Measurements from ENCODE around the gene ATP9B. TPM values are rescaled to one million over a fixed set of nuclear protein-coding genes. Genes with fewer than 3 reads are reported as not detected.

ATP9B gene
- total and polyA plus RNA-seq, 4 donors = 7.1 to 31.4 (median 15.5) TPM

- no peak for DNase-seq (ENCODE audit: low spot score)
- peaks cover 0 to 6% (median 4%) of the 10 kb centered on the region in 4 donors for H3K36me3 ChIP-seq (ENCODE audit: control insufficient read depth in 4 of 4, insufficient read depth in 3 of 4, low read depth in 1 of 4, low read length in 3 of 4)
- H3K4me1 ChIP-seq (ENCODE audit: control insufficient read depth in 4 of 4, insufficient read depth in 4 of 4, low read length in 3 of 4) = peaks cover 0 to 9% (median 5%) of the 10 kb centered on the region in 4 donors
- TF ChIP-seq FOXA2 (IDR thresholded peaks at IDR 0.05) = no peak
- no peak for TF ChIP-seq SP1 (IDR thresholded peaks at IDR 0.05)
- no peak for TF ChIP-seq YY1 (IDR thresholded peaks at IDR 0.05)
- TF ChIP-seq EGR1 (IDR thresholded peaks at IDR 0.05; ENCODE audit: low read depth in 2 of 2) = no peak
- no peak for TF ChIP-seq ATF3 (IDR thresholded peaks at IDR 0.05)
- no peak for TF ChIP-seq MAX (IDR thresholded peaks at IDR 0.05)
- TF ChIP-seq NR2F2 (IDR thresholded peaks at IDR 0.05) = no peak
- TF ChIP-seq JUND (IDR thresholded peaks at IDR 0.05) = no peak
- no peak for TF ChIP-seq GABPA (IDR thresholded peaks at IDR 0.05 in 1 of 2, conservative IDR thresholded peaks at IDR 0.05 in 1 of 2)
- TF ChIP-seq FOXA1 (IDR thresholded peaks at IDR 0.05) = no peak
- TF ChIP-seq ZBTB33 (IDR thresholded peaks at IDR 0.05) = no peak
- no peak for TF ChIP-seq RAD21 (IDR thresholded peaks at IDR 0.05)
- no peaks in the 10 kb centered on the region for H3K9me3 ChIP-seq (ENCODE audit: control insufficient read depth in 4 of 4, low read length in 3 of 4)
- WGBS = 94% methylated on average over 5 of the region's 5 CpGs
- no peaks in the 10 kb centered on the region for H3K27me3 ChIP-seq (ENCODE audit: control insufficient read depth in 4 of 4, insufficient read depth in 4 of 4, low read length in 3 of 4)
- H3K9ac ChIP-seq (ENCODE audit: low read depth in 1 of 2, low read length in 2 of 2) = no peak overlapping the region
- no peak overlapping the region for H3K4me3 ChIP-seq (ENCODE audit: low read depth in 1 of 3, low read length in 3 of 3)
- no peak overlapping the region for H3K27ac ChIP-seq (ENCODE audit: low read depth in 1 of 2, low read length in 2 of 2)
Observed at GRCh38 chr18:79208906-79209305, 139.7 kb downstream of the ATP9B start.

DNA sequence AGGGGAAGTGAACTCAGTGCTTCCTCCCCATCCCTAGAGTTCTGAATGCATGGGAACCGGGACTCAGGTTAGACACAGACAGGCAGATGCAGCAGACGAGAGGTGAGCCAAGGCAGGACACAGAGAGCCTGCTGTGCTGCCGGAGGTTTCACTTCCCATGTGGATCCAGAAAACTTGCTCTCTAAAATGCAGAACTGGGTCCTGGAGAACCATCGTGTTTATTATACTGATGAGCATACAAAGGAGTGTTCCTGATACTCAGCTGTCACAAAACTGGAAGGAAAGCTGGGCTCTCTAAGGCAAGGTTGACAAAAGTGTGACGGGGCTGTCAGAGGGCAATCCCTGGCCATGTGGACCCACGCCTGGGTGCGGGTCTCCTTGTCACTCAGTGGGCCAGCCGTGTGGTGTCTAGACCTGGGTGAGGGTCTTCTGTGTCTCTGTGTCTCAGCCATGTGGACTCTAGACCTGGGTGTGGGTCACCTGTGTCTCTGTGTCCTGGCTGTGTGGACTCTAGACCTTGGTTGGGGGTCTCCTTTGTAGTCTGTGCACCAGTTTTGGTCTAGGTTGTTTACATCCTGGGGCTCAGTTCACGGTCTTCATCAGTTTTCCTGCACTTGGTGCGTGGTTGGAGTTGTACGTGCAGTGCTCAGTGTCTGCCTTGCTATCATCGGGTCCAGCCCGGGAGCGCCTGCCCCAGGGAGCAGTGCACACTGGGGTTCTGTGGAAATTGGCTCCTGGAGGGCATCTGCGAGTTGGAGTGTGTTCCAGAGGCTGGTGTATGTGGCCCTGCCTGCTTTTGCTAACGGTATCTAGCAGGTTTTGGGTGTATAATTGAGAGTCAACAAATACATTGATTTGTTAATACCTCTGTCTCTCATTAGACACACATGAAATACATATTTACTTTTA, 141.1 kb downstream of the ATP9B start:
- Histone ChIP-seq H3K36me3 (ENCODE audit: control insufficient read depth in 4 of 4, insufficient read depth in 3 of 4, low read depth in 1 of 4, low read length in 3 of 4) (peaks cover 0 to 6% (median 4%) of the 10 kb centered on the region in 4 donors), H3K9me3 (ENCODE audit: control insufficient read depth in 4 of 4, low read length in 3 of 4) (no peaks in the 10 kb centered on the region), H3K4me1 (ENCODE audit: control insufficient read depth in 4 of 4, insufficient read depth in 4 of 4, low read length in 3 of 4) (no peaks in the 10 kb centered on the region), H3K27ac (ENCODE audit: low read depth in 1 of 2, low read length in 2 of 2) (no peak overlapping the region), H3K9ac (ENCODE audit: low read depth in 1 of 2, low read length in 2 of 2) (no peak overlapping the region), H3K4me3 (ENCODE audit: low read depth in 1 of 3, low read length in 3 of 3) (no peak overlapping the region), H3K27me3 (ENCODE audit: control insufficient read depth in 4 of 4, insufficient read depth in 4 of 4, low read length in 3 of 4) (no peaks in the 10 kb centered on the region)
- TF ChIP-seq EGR1 (IDR thresholded peaks at IDR 0.05; ENCODE audit: low read depth in 2 of 2) (no peak), YY1 (IDR thresholded peaks at IDR 0.05) (no peak), TAF1 (conservative IDR thresholded peaks at IDR 0.05) (no peak), NR2F2 (IDR thresholded peaks at IDR 0.05) (no peak), REST (IDR thresholded peaks at IDR 0.05) (no peak), RAD21 (IDR thresholded peaks at IDR 0.05) (no peak), ZBTB33 (IDR thresholded peaks at IDR 0.05) (no peak), ATF3 (IDR thresholded peaks at IDR 0.05) (no peak), HNF4G (IDR thresholded peaks at IDR 0.05) (no peak), GABPA (IDR thresholded peaks at IDR 0.05 in 1 of 2, conservative IDR thresholded peaks at IDR 0.05 in 1 of 2) (no peak), SP1 (IDR thresholded peaks at IDR 0.05) (no peak), HNF4A (conservative IDR thresholded peaks at IDR 0.05) (no peak), FOXA2 (IDR thresholded peaks at IDR 0.05) (no peak), RXRA (IDR thresholded peaks at IDR 0.05) (no peak)
- TF ChIP-seq, protein P1, sequence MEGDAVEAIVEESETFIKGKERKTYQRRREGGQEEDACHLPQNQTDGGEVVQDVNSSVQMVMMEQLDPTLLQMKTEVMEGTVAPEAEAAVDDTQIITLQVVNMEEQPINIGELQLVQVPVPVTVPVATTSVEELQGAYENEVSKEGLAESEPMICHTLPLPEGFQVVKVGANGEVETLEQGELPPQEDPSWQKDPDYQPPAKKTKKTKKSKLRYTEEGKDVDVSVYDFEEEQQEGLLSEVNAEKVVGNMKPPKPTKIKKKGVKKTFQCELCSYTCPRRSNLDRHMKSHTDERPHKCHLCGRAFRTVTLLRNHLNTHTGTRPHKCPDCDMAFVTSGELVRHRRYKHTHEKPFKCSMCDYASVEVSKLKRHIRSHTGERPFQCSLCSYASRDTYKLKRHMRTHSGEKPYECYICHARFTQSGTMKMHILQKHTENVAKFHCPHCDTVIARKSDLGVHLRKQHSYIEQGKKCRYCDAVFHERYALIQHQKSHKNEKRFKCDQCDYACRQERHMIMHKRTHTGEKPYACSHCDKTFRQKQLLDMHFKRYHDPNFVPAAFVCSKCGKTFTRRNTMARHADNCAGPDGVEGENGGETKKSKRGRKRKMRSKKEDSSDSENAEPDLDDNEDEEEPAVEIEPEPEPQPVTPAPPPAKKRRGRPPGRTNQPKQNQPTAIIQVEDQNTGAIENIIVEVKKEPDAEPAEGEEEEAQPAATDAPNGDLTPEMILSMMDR (IDR thresholded peaks at IDR 0.05; ENCODE audit: low read depth, low read length, missing input control) = no peak
- 93% methylated on average over 16 of the region's 16 CpGs for WGBS
- DNase-seq (ENCODE audit: low spot score) = no peak

Data from liver (tissue), 9 donors.